ENCODE measurements around the gene TRIM37. TPM values are rescaled to one million over a fixed set of nuclear protein-coding genes. Genes with fewer than 3 reads are reported as not detected.
"Not testable (repeated sequence)": the region's sequence is repeated elsewhere in the genome, so short reads cannot be mapped to it uniquely, and the experiment has no call there.

The TRIM37 gene
- total RNA-seq, 2 experiments from 2014 or later, result 21.4 to 27.3 TPM

- H3K27me3 Mint-ChIP-seq, result no peaks in the 10 kb centered on the region
- intact Hi-C loops (cut with micrococcal nuclease), result no loop called here
Observed at GRCh38 chr17:59145571-59146096, 39.0 kb upstream of the TRIM37 start.

GRCh38 chr17:59141860-59142259, 35.2 kb upstream of the TRIM37 start:
- Mint-ChIP-seq H3K9me3 (no peaks in the 10 kb centered on the region), H3K4me3 (no peak overlapping the region), H3K4me1 (ENCODE audit: low read depth) (peaks cover 9% of the 10 kb centered on the region), H3K27ac (no peak overlapping the region), H3K27me3 (no peaks in the 10 kb centered on the region), H3K36me3 (peaks cover 7% of the 10 kb centered on the region)
- DNase-seq, result no peak
- intact Hi-C loops (cut with micrococcal nuclease), result no loop called here
- ChIA-PET CTCF (no interaction called here), POLR2A (no interaction called here)

More at GRCh38 chr17:59145571-59146096, 39.0 kb upstream of the TRIM37 start:
- POLR2A ChIA-PET, result no interaction called here
- DNase-seq, result no peak
- Mint-ChIP-seq H3K4me1 (ENCODE audit: low read depth) (peaks cover 26% of the 10 kb centered on the region), H3K9me3 (no peaks in the 10 kb centered on the region), H3K36me3 (peaks cover 7% of the 10 kb centered on the region), H3K4me3 (no peak overlapping the region), H3K27ac (no peak overlapping the region)
- CTCF ChIA-PET, result interaction anchor here (0.7 kb wide), 1 partner anchor 27 kb away, joined by 3 read pairs; no protein-coding TSS in a partner anchor

GRCh38 chr17:59139939-59140338, 33.3 kb upstream of the TRIM37 start:
- no peak for DNase-seq
- CTCF ChIA-PET, result interaction anchor here (0.6 kb wide), 1 partner anchor 29 kb away, joined by 3 read pairs; no protein-coding TSS in a partner anchor
- peaks cover 4% of the 10 kb centered on the region for H3K36me3 Mint-ChIP-seq
- H3K27me3 Mint-ChIP-seq, result no peaks in the 10 kb centered on the region
- H3K4me3 Mint-ChIP-seq, result no peak overlapping the region
- no peaks in the 10 kb centered on the region for H3K9me3 Mint-ChIP-seq
- H3K27ac Mint-ChIP-seq, result no peak overlapping the region
- intact Hi-C loops (cut with micrococcal nuclease), result no loop called here
- peaks cover 5% of the 10 kb centered on the region for H3K4me1 Mint-ChIP-seq (ENCODE audit: low read depth)
- POLR2A ChIA-PET, result no interaction called here

- H3K4me1 Mint-ChIP-seq (ENCODE audit: low read depth); POLR2A ChIA-PET; CTCF ChIA-PET; H3K9me3 Mint-ChIP-seq; H3K27me3 Mint-ChIP-seq; intact Hi-C loops (cut with micrococcal nuclease); H3K27ac Mint-ChIP-seq; DNase-seq; H3K4me3 Mint-ChIP-seq; H3K36me3 Mint-ChIP-seq: not testable (repeated sequence)
Observed at GRCh38 chr17:59138339-59138738, 31.7 kb upstream of the TRIM37 start.

- intact Hi-C loops (cut with micrococcal nuclease), result no loop called here
- Mint-ChIP-seq H3K4me3 (no peak overlapping the region), H3K27me3 (no peaks in the 10 kb centered on the region), H3K4me1 (ENCODE audit: low read depth) (peaks cover 8% of the 10 kb centered on the region), H3K9me3 (no peaks in the 10 kb centered on the region), H3K27ac (no peak overlapping the region), H3K36me3 (peaks cover 9% of the 10 kb centered on the region)
- CTCF ChIA-PET, result no interaction called here
- POLR2A ChIA-PET, result interaction anchor here (1.2 to 1.4 kb wide), 2 partner anchors 24 to 26 kb away, joined by 3 read pairs; no protein-coding TSS in a partner anchor
- no peak for DNase-seq
Observed at GRCh38 chr17:59131131-59131530, 24.5 kb upstream of the TRIM37 start.

GRCh38 chr17:59129814-59130213, 23.1 kb upstream of the TRIM37 start:
- DNase-seq, result no peak
- H3K36me3 Mint-ChIP-seq, result peaks cover 9% of the 10 kb centered on the region
- H3K9me3 Mint-ChIP-seq, result no peaks in the 10 kb centered on the region
- no peak overlapping the region for H3K27ac Mint-ChIP-seq
- POLR2A ChIA-PET, result interaction anchor here (1.4 kb wide), 1 partner anchor 27 kb away, joined by 3 read pairs; no protein-coding TSS in a partner anchor
- H3K27me3 Mint-ChIP-seq, result no peaks in the 10 kb centered on the region
- H3K4me3 Mint-ChIP-seq, result no peak overlapping the region
- intact Hi-C loops (cut with micrococcal nuclease), result no loop called here
- CTCF ChIA-PET, result no interaction called here
- peaks cover 8% of the 10 kb centered on the region for H3K4me1 Mint-ChIP-seq (ENCODE audit: low read depth)

- Mint-ChIP-seq H3K27me3 (no peaks in the 10 kb centered on the region), H3K4me1 (ENCODE audit: low read depth) (peaks cover 8% of the 10 kb centered on the region), H3K4me3 (no peak overlapping the region), H3K9me3 (no peaks in the 10 kb centered on the region), H3K27ac (no peak overlapping the region), H3K36me3 (peaks cover 12% of the 10 kb centered on the region)
- CTCF ChIA-PET, result no interaction called here
- DNase-seq, result no peak
- POLR2A ChIA-PET, result no interaction called here
- intact Hi-C loops (cut with micrococcal nuclease), result no loop called here
Observed at GRCh38 chr17:59126809-59127417, 20.2 kb upstream of the TRIM37 start.

GRCh38 chr17:59124665-59125064, 18.0 kb upstream of the TRIM37 start:
- no peak overlapping the region for H3K27ac Mint-ChIP-seq
- no peak overlapping the region for H3K4me3 Mint-ChIP-seq
- peaks cover 16% of the 10 kb centered on the region for H3K36me3 Mint-ChIP-seq
- H3K4me1 Mint-ChIP-seq (ENCODE audit: low read depth), result peaks cover 3% of the 10 kb centered on the region
- intact Hi-C loops (cut with micrococcal nuclease), result no loop called here
- CTCF ChIA-PET, result no interaction called here
- no peak for DNase-seq
- POLR2A ChIA-PET, result interaction anchor here (0.7 to 1.0 kb wide), 2 partner anchors 31 to 805 kb away, joined by 4 read pairs; partner anchors contain the start of genes PRR11 and SKA2
- H3K27me3 Mint-ChIP-seq, result no peaks in the 10 kb centered on the region
- H3K9me3 Mint-ChIP-seq, result no peaks in the 10 kb centered on the region

- no peaks in the 10 kb centered on the region for H3K27me3 Mint-ChIP-seq
- H3K9me3 Mint-ChIP-seq, result no peaks in the 10 kb centered on the region
- DNase-seq, result no peak
- H3K4me3 Mint-ChIP-seq, result no peak overlapping the region
- H3K4me1 Mint-ChIP-seq (ENCODE audit: low read depth), result peaks cover 2% of the 10 kb centered on the region
- H3K27ac Mint-ChIP-seq, result no peak overlapping the region
- intact Hi-C loops (cut with micrococcal nuclease), result no loop called here
- POLR2A ChIA-PET, result no interaction called here
- peaks cover 9% of the 10 kb centered on the region for H3K36me3 Mint-ChIP-seq
- CTCF ChIA-PET, result interaction anchor here (0.6 kb wide), 1 partner anchor 127 kb away, joined by 7 read pairs; no protein-coding TSS in a partner anchor
Observed at GRCh38 chr17:59121901-59122480, 15.3 kb upstream of the TRIM37 start.

GRCh38 chr17:59115474-59115873, 8.8 kb upstream of the TRIM37 start:
- no peak overlapping the region for H3K4me3 Mint-ChIP-seq
- H3K27ac Mint-ChIP-seq, result no peak overlapping the region
- H3K36me3 Mint-ChIP-seq, result peaks cover 10% of the 10 kb centered on the region
- DNase-seq, result no peak
- H3K9me3 Mint-ChIP-seq, result no peaks in the 10 kb centered on the region
- ChIA-PET CTCF (interaction anchor here (0.6 to 0.7 kb wide), 2 partner anchors 17 to 23 kb away, joined by 3 to 4 read pairs; no protein-coding TSS in a partner anchor), POLR2A (no interaction called here)
- H3K4me1 Mint-ChIP-seq (ENCODE audit: low read depth), result peaks cover 6% of the 10 kb centered on the region
- no peaks in the 10 kb centered on the region for H3K27me3 Mint-ChIP-seq
- intact Hi-C loops (cut with micrococcal nuclease), result no loop called here

- H3K4me3 Mint-ChIP-seq, result no peak overlapping the region
- ChIA-PET CTCF (no interaction called here), POLR2A (no interaction called here)
- H3K4me1 Mint-ChIP-seq (ENCODE audit: low read depth), result peaks cover 23% of the 10 kb centered on the region
- H3K9me3 Mint-ChIP-seq, result no peaks in the 10 kb centered on the region
- DNase-seq, result no peak
- no peaks in the 10 kb centered on the region for H3K27me3 Mint-ChIP-seq
- intact Hi-C loops (cut with micrococcal nuclease), result no loop called here
- H3K27ac Mint-ChIP-seq, result no peak overlapping the region
- H3K36me3 Mint-ChIP-seq, result peaks cover 17% of the 10 kb centered on the region
Observed at GRCh38 chr17:59111539-59111938, 4.9 kb upstream of the TRIM37 start.

- H3K27me3 Mint-ChIP-seq, result no peaks in the 10 kb centered on the region
- H3K4me1 Mint-ChIP-seq (ENCODE audit: low read depth), result peaks cover 23% of the 10 kb centered on the region
- peaks cover 14% of the 10 kb centered on the region for H3K36me3 Mint-ChIP-seq
- ChIA-PET CTCF (interaction anchor here (0.6 kb wide), 1 partner anchor 29 kb away, joined by 3 read pairs; no protein-coding TSS in a partner anchor), POLR2A (no interaction called here)
- no peak overlapping the region for H3K27ac Mint-ChIP-seq
- H3K9me3 Mint-ChIP-seq, result no peaks in the 10 kb centered on the region
- no peak for DNase-seq
- H3K4me3 Mint-ChIP-seq, result no peak overlapping the region
- intact Hi-C loops (cut with micrococcal nuclease), result no loop called here
Observed at GRCh38 chr17:59110973-59111372, 4.3 kb upstream of the TRIM37 start.
